MM.1S (cell line): ENCODE measurements around the gene AGPAT1.

ENCODE experiments used
- DNase-seq: peaks from one replicate; pipeline ENCODE4 v3.0.0-alpha.2; 2015
- H2AFZ ChIP-seq: fragments of 300-600 bp; sonication (generic); 2 replicates; pipeline ENCODE4 v1.6.0; 2016; ENCODE audit warnings: antibody characterized with exemption, low read length
- H3F3A ChIP-seq: fragments of 300-600 bp; sonication (generic); 2 replicates; pipeline ENCODE4 v1.6.1; 2016; ENCODE audit warnings: mild to moderate bottlenecking, antibody characterized with exemption, low read length, moderate library complexity, mixed read lengths; ENCODE audit not compliant: insufficient read depth
- H3K27ac ChIP-seq: fragments of 300-600 bp; sonication (generic); 2 replicates; pipeline ENCODE4 v1.5.1; 2016; ENCODE audit warnings: mild to moderate bottlenecking, low read length
- H3K27me3 ChIP-seq: fragments of 300-600 bp; sonication (generic); replicated peaks from 2 replicates; pipeline ENCODE4 v1.6.0; 2016; ENCODE audit warnings: low read length; ENCODE audit not compliant: insufficient read depth
- H3K36me3 ChIP-seq: fragments of 300-600 bp; sonication (generic); replicated peaks from 2 replicates; pipeline ENCODE4 v1.6.1; 2016; ENCODE audit warnings: mild to moderate bottlenecking, low read length, mixed read lengths; ENCODE audit not compliant: insufficient read depth
- H3K4me1 ChIP-seq: fragments of 300-600 bp; sonication (generic); 2 replicates; pipeline ENCODE4 v1.6.1; 2016; ENCODE audit warnings: low read length, mixed read lengths
- H3K4me2 ChIP-seq: fragments of 300-600 bp; sonication (generic); 2 replicates; pipeline ENCODE4 v1.6.0; 2016; ENCODE audit warnings: low read depth, low read length
- H3K4me3 ChIP-seq: fragments of 300-600 bp; sonication (generic); 2 replicates; pipeline ENCODE4 v1.5.1; 2016; ENCODE audit warnings: low read length, mixed read lengths
- H3K79me2 ChIP-seq: fragments of 300-600 bp; sonication (generic); 2 replicates; pipeline ENCODE4 v1.6.1; 2016; ENCODE audit warnings: mixed run types, low read length, mixed read lengths
- H3K9ac ChIP-seq: fragments of 300-600 bp; sonication (generic); 2 replicates; pipeline ENCODE4 v1.6.1; 2016; ENCODE audit warnings: low read length, mixed read lengths
- H3K9me2 ChIP-seq: fragments of 300-600 bp; sonication (generic); replicated peaks from 2 replicates; pipeline ENCODE4 v1.6.1; 2016; ENCODE audit warnings: mild to moderate bottlenecking, low read length, mixed read lengths; ENCODE audit not compliant: insufficient read depth
- H3K9me3 ChIP-seq: fragments of 300-600 bp; sonication (generic); replicated peaks from 2 replicates; pipeline ENCODE4 v1.6.1; 2016; ENCODE audit warnings: mild to moderate bottlenecking, low read length, mixed read lengths; ENCODE audit not compliant: insufficient read depth
- H4K20me1 ChIP-seq: fragments of 300-600 bp; sonication (generic); 2 replicates; pipeline ENCODE4 v1.6.1; 2016; ENCODE audit warnings: mild to moderate bottlenecking, low read length, moderate library complexity, mixed read lengths; ENCODE audit not compliant: insufficient read depth
- CTCF ChIP-seq: fragments of 300-600 bp; sonication (generic); IDR thresholded peaks from 2 replicates; pipeline ENCODE4 v1.5.1; 2016; ENCODE audit warnings: antibody characterized with exemption, low read length, mixed read lengths
- EZH2 ChIP-seq: fragments of 300-600 bp; sonication (generic); optimal IDR thresholded peaks from 2 replicates; pipeline ENCODE3; 2017; ENCODE audit warnings: low read depth, mild to moderate bottlenecking, antibody characterized with exemption, low read length, mixed read lengths
- EZH2phosphoT487 ChIP-seq: fragments of 300-600 bp; sonication (generic); IDR thresholded peaks from 2 replicates; pipeline ENCODE4 v1.6.1; 2018; ENCODE audit warnings: antibody characterized with exemption, low read length

The AGPAT1 gene

GRCh38 chr6:32151181-32151862 lies 24.6 kb downstream of the AGPAT1 start:
- Histone ChIP-seq H3K9ac (no peak overlapping the region), H3K4me1 (0 out of 2 replicates have a peak, but pooled peaks cover 4% of the 10 kb centered on the region), H3K27me3 (peaks cover 76% of the 10 kb centered on the region), H3K36me3 (no peaks in the 10 kb centered on the region), H3K9me2 (no peaks in the 10 kb centered on the region), H3K4me3 (no peak overlapping the region), H3K9me3 (no peaks in the 10 kb centered on the region), H2AFZ (no peak overlapping the region), H3K4me2 (no peak overlapping the region), H3K79me2 (no peaks in the 10 kb centered on the region), H3K27ac (no peak overlapping the region), H3F3A (no peaks in the 10 kb centered on the region), H4K20me1 (no peaks in the 10 kb centered on the region)
- TF ChIP-seq EZH2 (no peak), CTCF (no peak), EZH2phosphoT487 (no peak)
- DNase-seq: no peak

GRCh38 chr6:32149932-32150870 lies 25.7 kb downstream of the AGPAT1 start:
- Histone ChIP-seq H3K4me3 (no peak overlapping the region), H3K4me1 (0 out of 2 replicates have a peak, but pooled peaks cover 3% of the 10 kb centered on the region), H3K9ac (no peak overlapping the region), H3K27ac (no peak overlapping the region), H3F3A (no peaks in the 10 kb centered on the region), H3K27me3 (peaks cover 86% of the 10 kb centered on the region), H3K9me3 (no peaks in the 10 kb centered on the region), H3K79me2 (no peaks in the 10 kb centered on the region), H3K4me2 (no peak overlapping the region), H3K36me3 (no peaks in the 10 kb centered on the region), H4K20me1 (no peaks in the 10 kb centered on the region), H3K9me2 (no peaks in the 10 kb centered on the region), H2AFZ (no peak overlapping the region)
- no peak for DNase-seq
- no peak for TF ChIP-seq CTCF
- no peak for TF ChIP-seq EZH2phosphoT487
- no peak for TF ChIP-seq EZH2

- Histone ChIP-seq H3K4me1 (no peaks in the 10 kb centered on the region), H2AFZ (no peak overlapping the region), H3K27ac (no peak overlapping the region), H3K9ac (no peak overlapping the region), H3K9me3 (no peaks in the 10 kb centered on the region), H3K79me2 (no peaks in the 10 kb centered on the region), H3F3A (no peaks in the 10 kb centered on the region), H3K4me2 (no peak overlapping the region), H3K9me2 (no peaks in the 10 kb centered on the region), H4K20me1 (no peaks in the 10 kb centered on the region), H3K4me3 (no peak overlapping the region), H3K36me3 (no peaks in the 10 kb centered on the region), H3K27me3 (peaks cover 92% of the 10 kb centered on the region)
- TF ChIP-seq EZH2: no peak
- no peak for TF ChIP-seq CTCF
- no peak for TF ChIP-seq EZH2phosphoT487
- DNase-seq: no peak
Measured at GRCh38 chr6:32149092-32149755, 26.7 kb downstream of the AGPAT1 start.
